HG03575 (cell line): ENCODE results near the gene MYO10.

ENCODE experiments used
- ATAC-seq: cut with Tn5 transposase; IDR thresholded peaks from one replicate; pipeline ENCODE4 v1.9.1; 2021; ENCODE audit not compliant: unreplicated experiment, insufficient number of reproducible peaks, low FRiP score; ENCODE audit errors: extremely low read depth

MYO10 gene

GRCh38 chr5:16921211-16921610 lies 14.9 kb downstream of the MYO10 start:
- ATAC-seq: no peak

GRCh38 chr5:16920109-16920816 lies 15.8 kb downstream of the MYO10 start:
- ATAC-seq: no peak

- no peak for ATAC-seq
Measured at GRCh38 chr5:16918891-16919671, 17.0 kb downstream of the MYO10 start.

- ATAC-seq: no peak
Measured at GRCh38 chr5:16918156-16918555, 17.9 kb downstream of the MYO10 start.

GRCh38 chr5:16916262-16916878 lies 19.7 kb downstream of the MYO10 start:
- no peak for ATAC-seq

GRCh38 chr5:16914584-16914983 lies 21.5 kb downstream of the MYO10 start:
- ATAC-seq: no peak

- no peak for ATAC-seq
Measured at GRCh38 chr5:16914108-16914435, 22.0 kb downstream of the MYO10 start.

- no peak for ATAC-seq
Measured at GRCh38 chr5:16913187-16914107, 22.6 kb downstream of the MYO10 start.

GRCh38 chr5:16912080-16912479 lies 24.0 kb downstream of the MYO10 start:
- no peak for ATAC-seq

- no peak for ATAC-seq
Measured at GRCh38 chr5:16909464-16909863, 26.6 kb downstream of the MYO10 start.

- no peak for ATAC-seq
Measured at GRCh38 chr5:16907270-16907669, 28.8 kb downstream of the MYO10 start.

GRCh38 chr5:16906255-16906654 lies 29.8 kb downstream of the MYO10 start:
- no peak for ATAC-seq

GRCh38 chr5:16903480-16904300 lies 32.4 kb downstream of the MYO10 start:
- no peak for ATAC-seq

- ATAC-seq: no peak
Measured at GRCh38 chr5:16902846-16903245, 33.2 kb downstream of the MYO10 start.

- no peak for ATAC-seq
Measured at GRCh38 chr5:16901021-16901644, 35.0 kb downstream of the MYO10 start.

GRCh38 chr5:16899171-16899570 lies 36.9 kb downstream of the MYO10 start:
- no peak for ATAC-seq

- no peak for ATAC-seq
Measured at GRCh38 chr5:16897800-16898199, 38.3 kb downstream of the MYO10 start.

- ATAC-seq: no peak
Measured at GRCh38 chr5:16897284-16897704, 38.8 kb downstream of the MYO10 start.
